Hepatocyte (in vitro differentiated cells): ENCODE measurements around the gene MYL3. TPM values are rescaled to one million over a fixed set of nuclear protein-coding genes. Genes with fewer than 3 reads are reported as not detected.
A peak's percentile ranks its signal among the peaks of the same experiment; 100 is the strongest.
"Not testable (repeated sequence)": the region's sequence is repeated elsewhere in the genome, so short reads cannot be mapped to it uniquely, and the experiment has no call there.

Experiments
- DNase-seq: peaks from one replicate; pipeline ENCODE4 v3.0.0-alpha.2; 2016; ENCODE audit warnings: low spot score
- H2AFZ ChIP-seq: fragments of 200-600 bp; sonication (generic); 2 replicates; pipeline ENCODE4 v1.6.0; 2016; ENCODE audit warnings: antibody characterized with exemption, mild to moderate bottlenecking
- H3K27ac ChIP-seq: fragments of 200-600 bp; sonication (generic); 2 replicates; pipeline ENCODE4 v1.5.1; 2016; ENCODE audit warnings: mild to moderate bottlenecking
- H3K27me3 ChIP-seq: fragments of 200-600 bp; sonication (generic); 2 replicates; pipeline ENCODE4 v1.6.1; 2016
- H3K36me3 ChIP-seq: fragments of 200-600 bp; sonication (generic); replicated peaks from 2 replicates; pipeline ENCODE4 v1.5.1; 2016; ENCODE audit warnings: low read depth; ENCODE audit not compliant: insufficient read depth
- H3K4me1 ChIP-seq: fragments of 200-600 bp; sonication (generic); 2 replicates; pipeline ENCODE4 v1.5.1; 2016; ENCODE audit warnings: mild to moderate bottlenecking, moderate library complexity; ENCODE audit not compliant: insufficient read depth
- H3K4me2 ChIP-seq: fragments of 200-600 bp; sonication (generic); 2 replicates; pipeline ENCODE4 v1.6.0; 2016
- H3K4me3 ChIP-seq: fragments of 200-600 bp; sonication (generic); 2 replicates; pipeline ENCODE4 v1.5.1; 2016; ENCODE audit warnings: mild to moderate bottlenecking
- H3K79me2 ChIP-seq: fragments of 200-600 bp; sonication (generic); 2 replicates; pipeline ENCODE4 v1.6.0; 2017; ENCODE audit warnings: mild to moderate bottlenecking
- H3K9me2 ChIP-seq: fragments of 200-600 bp; sonication (generic); replicated peaks from 2 replicates; pipeline ENCODE4 v1.6.0; 2017; ENCODE audit warnings: mild to moderate bottlenecking; ENCODE audit not compliant: insufficient read depth
- H3K9me3 ChIP-seq: fragments of 200-600 bp; sonication (generic); 2 replicates; pipeline ENCODE4 v1.5.1; 2016; ENCODE audit warnings: low read depth, mild to moderate bottlenecking
- H4K20me1 ChIP-seq: fragments of 200-600 bp; sonication (generic); 2 replicates; pipeline ENCODE4 v1.6.0; 2016; ENCODE audit warnings: mild to moderate bottlenecking; ENCODE audit not compliant: insufficient read depth, poor library complexity, severe bottlenecking
- EZH2 ChIP-seq: fragments of 200-600 bp; sonication (generic); IDR thresholded peaks from 2 replicates; pipeline ENCODE4 v1.6.1; 2016; ENCODE audit warnings: antibody characterized with exemption, mild to moderate bottlenecking, borderline replicate concordance
- EZH2phosphoT487 ChIP-seq: fragments of 200-600 bp; sonication (generic); IDR thresholded peaks from one replicate; pipeline ENCODE4 v1.6.1; 2018; ENCODE audit warnings: antibody characterized with exemption, mild to moderate bottlenecking, low read depth, moderate library complexity; ENCODE audit not compliant: unreplicated experiment, severe bottlenecking
- WGBS: methylation state at CpG from one replicate; pipeline ENCODE4 v1.1.6; 2016; ENCODE audit warnings: low lambda C conversion rate; ENCODE audit errors: missing lambda C conversion rate; 5-methylcytosine and 5-hydroxymethylcytosine counted together
- polyA plus RNA-seq: library from polyadenylated mRNA; unstranded; fragments of >200 nt; fragmentation: Nextera tagmentation; extraction: Ambion mirVana; gene quantifications from 2 replicates; pipeline ENCODE4 v1.2.1, GENCODE V29; 2016
- total RNA-seq: library from RNA; depleted of rRNA; stranded (reverse); fragments of >200 nt; gene quantifications from 2 replicates; pipeline ENCODE4 v1.2.3, GENCODE V29; 2014
- TF ChIP-seq, protein P1 (sequence below): fragments of 200-600 bp; sonication (generic); IDR thresholded peaks from 2 replicates; pipeline ENCODE4 v1.5.1; 2016; ENCODE audit warnings: antibody characterized with exemption, mild to moderate bottlenecking; ENCODE audit not compliant: poor library complexity

Gene MYL3
- total and polyA plus RNA-seq, 2 experiments from 2014 or later: 9.5 to 9.7 TPM

DNA sequence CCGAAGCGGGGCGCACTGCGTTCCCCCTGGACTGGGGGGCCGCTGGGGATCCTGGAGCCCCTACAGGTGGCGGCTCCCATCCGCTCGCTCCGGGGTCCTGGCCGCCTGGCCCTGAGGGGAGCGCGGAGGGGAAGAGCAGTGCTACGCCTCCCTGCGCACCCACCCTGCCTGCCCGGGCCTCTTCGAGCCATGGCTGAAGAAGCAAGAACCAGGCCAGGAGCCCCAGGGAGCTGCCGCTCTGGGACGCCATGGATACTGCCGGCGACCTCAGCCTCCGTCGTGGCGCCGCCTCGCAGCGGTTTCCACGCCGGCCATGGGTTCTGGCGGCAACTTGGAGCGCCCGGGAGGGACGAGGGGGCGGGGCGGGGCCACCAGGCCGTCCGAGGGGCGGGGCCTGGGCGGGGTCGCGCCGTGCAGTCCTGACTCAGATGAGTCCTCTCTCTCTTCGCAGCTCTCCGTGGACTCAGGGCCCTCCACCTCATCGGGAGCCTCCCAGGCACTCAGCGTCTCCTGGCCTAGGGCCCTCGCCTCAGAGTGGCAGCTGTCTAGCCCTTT, 50.9 kb downstream of the MYL3 start:
- H2AFZ ChIP-seq: peak overlapping the region; percentile 73

DNA sequence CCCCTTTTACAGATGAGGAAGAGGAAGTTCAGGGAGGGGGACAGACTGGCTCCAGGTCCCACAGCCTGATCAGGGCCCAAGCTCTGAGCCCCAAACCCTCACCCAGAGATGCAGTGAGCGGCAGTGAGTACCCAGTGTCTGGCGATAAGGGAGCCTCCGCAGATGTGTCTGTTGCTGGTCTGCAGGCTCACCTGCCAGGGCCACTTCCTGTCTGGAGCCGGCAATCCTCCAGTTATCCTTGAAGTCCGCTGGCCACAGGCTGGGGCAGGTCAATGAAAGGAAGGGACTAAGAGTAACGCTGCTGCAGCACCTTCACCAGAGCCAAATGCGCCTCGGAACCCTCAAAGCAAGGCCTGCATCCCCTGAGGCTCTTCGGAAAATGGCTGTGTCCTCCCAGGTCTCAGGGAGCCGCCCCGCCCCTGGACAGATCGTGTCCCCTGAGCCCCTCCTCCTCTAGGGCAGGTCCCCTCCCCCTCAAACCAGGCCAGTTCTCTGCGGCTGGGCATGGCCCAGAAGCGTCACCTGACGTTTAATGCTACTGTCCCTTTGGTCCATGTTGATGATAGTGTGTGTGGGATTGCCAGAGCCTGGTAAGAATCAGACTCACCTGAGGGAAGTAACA, 51.5 kb downstream of the MYL3 start:
- Histone ChIP-seq H3K9me2 (no peaks in the 10 kb centered on the region), H3K27ac (peak overlapping the region; percentile 70), H3K27me3 (no peaks in the 10 kb centered on the region), H2AFZ (peak overlapping the region; percentile 73), H3K36me3 (no peaks in the 10 kb centered on the region), H3K4me1 (peaks cover 6% of the 10 kb centered on the region), H3K79me2 (no peaks in the 10 kb centered on the region), H4K20me1 (no peaks in the 10 kb centered on the region), H3K4me2 (peak overlapping the region; percentile 84), H3K9me3 (no peaks in the 10 kb centered on the region), H3K4me3 (peak overlapping the region; percentile 12)
- TF ChIP-seq, protein P1, sequence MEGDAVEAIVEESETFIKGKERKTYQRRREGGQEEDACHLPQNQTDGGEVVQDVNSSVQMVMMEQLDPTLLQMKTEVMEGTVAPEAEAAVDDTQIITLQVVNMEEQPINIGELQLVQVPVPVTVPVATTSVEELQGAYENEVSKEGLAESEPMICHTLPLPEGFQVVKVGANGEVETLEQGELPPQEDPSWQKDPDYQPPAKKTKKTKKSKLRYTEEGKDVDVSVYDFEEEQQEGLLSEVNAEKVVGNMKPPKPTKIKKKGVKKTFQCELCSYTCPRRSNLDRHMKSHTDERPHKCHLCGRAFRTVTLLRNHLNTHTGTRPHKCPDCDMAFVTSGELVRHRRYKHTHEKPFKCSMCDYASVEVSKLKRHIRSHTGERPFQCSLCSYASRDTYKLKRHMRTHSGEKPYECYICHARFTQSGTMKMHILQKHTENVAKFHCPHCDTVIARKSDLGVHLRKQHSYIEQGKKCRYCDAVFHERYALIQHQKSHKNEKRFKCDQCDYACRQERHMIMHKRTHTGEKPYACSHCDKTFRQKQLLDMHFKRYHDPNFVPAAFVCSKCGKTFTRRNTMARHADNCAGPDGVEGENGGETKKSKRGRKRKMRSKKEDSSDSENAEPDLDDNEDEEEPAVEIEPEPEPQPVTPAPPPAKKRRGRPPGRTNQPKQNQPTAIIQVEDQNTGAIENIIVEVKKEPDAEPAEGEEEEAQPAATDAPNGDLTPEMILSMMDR: no peak
- TF ChIP-seq EZH2: no peak
- TF ChIP-seq EZH2phosphoT487: no peak
- peak; percentile 77 for DNase-seq
- 37% methylated on average over 11 of the region's 15 CpGs for WGBS

More for the DNA sequence above, 50.9 kb downstream of the MYL3 start:
- Histone ChIP-seq H3K9me3 (no peaks in the 10 kb centered on the region), H3K4me2 (peak overlapping the region; percentile 84), H4K20me1 (no peaks in the 10 kb centered on the region), H3K36me3 (no peaks in the 10 kb centered on the region), H3K4me1 (peaks cover 6% of the 10 kb centered on the region), H3K9me2 (no peaks in the 10 kb centered on the region), H3K27me3 (no peaks in the 10 kb centered on the region), H3K79me2 (no peaks in the 10 kb centered on the region), H3K4me3 (peak overlapping the region; percentile 12), H3K27ac (peak overlapping the region; percentile 70)
- TF ChIP-seq EZH2 (no peak), EZH2phosphoT487 (no peak)
- TF ChIP-seq, protein P1: no peak
- WGBS: 10% methylated on average over 37 of the region's 46 CpGs
- DNase-seq: peak; percentile 92

DNA sequence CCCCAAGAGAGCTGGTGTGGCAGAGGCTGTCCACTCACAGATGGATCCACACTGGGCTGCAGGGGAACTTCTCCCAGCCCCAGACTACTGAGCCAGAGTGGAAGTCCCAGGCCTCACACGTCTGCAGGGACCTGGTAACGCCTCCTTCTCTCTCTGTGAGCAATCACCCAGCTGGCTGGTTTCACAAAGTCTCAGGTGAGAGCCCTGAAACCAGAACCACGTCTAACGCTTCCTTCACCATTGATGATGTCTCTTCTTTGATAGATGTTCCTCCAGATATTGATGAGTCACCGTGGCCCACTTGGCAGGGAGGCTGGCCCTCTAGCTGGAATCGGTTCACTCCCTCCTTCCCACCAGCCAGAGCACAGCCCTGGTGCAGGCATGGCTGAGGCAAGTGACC, 54.5 kb downstream of the MYL3 start:
- H3K27ac ChIP-seq, H3K4me2 ChIP-seq, H3K79me2 ChIP-seq, H3K36me3 ChIP-seq, H4K20me1 ChIP-seq, H3K9me3 ChIP-seq, H3K27me3 ChIP-seq, H3K9me2 ChIP-seq, DNase-seq, H2AFZ ChIP-seq, H3K4me3 ChIP-seq, H3K4me1 ChIP-seq: not testable (repeated sequence)
- 85% methylated on average over 6 of the region's 6 CpGs for WGBS

Other genes starting within 250 kb of the MYL3 start
- 8.5 and 14.4 TPM in 2 replicates for gene ALS2CL, start 169.8 kb downstream of the MYL3 start, total RNA-seq
- gene ALS2CL, start 169.8 kb downstream of the MYL3 start, polyA plus RNA-seq: 15.2 and 17.2 TPM in 2 replicates
- gene TMIE, start 162.1 kb downstream of the MYL3 start, total RNA-seq: 0.12 and 0.37 TPM in 2 replicates
- 0.51 and 0.69 TPM in 2 replicates for gene TMIE, start 162.1 kb downstream of the MYL3 start, polyA plus RNA-seq
- gene PRSS50, start 145.6 kb downstream of the MYL3 start, total RNA-seq: 0.33 and 1.1 TPM in 2 replicates
- gene PRSS50, start 145.6 kb downstream of the MYL3 start, polyA plus RNA-seq: 1.4 and 1.6 TPM in 2 replicates
- gene PTH1R, start 14.3 kb upstream of the MYL3 start, total RNA-seq: 13.9 and 14.5 TPM in 2 replicates
- gene PTH1R, start 14.3 kb upstream of the MYL3 start, polyA plus RNA-seq: 29.4 and 31.0 TPM in 2 replicates
- gene CCDC12, start 113.3 kb upstream of the MYL3 start, total RNA-seq: 41.1 and 47.5 TPM in 2 replicates
- 78.4 and 107 TPM in 2 replicates for gene CCDC12, start 113.3 kb upstream of the MYL3 start, polyA plus RNA-seq
- 23.6 and 38.6 TPM in 2 replicates for gene NBEAL2, start 116.2 kb upstream of the MYL3 start, total RNA-seq
- gene NBEAL2, start 116.2 kb upstream of the MYL3 start, polyA plus RNA-seq: 42.2 and 58.5 TPM in 2 replicates